ENCODE data around the gene METRNL. TPM values are rescaled to one million over a fixed set of nuclear protein-coding genes. Genes with fewer than 3 reads are reported as not detected.
"Not testable (repeated sequence)": the region's sequence is repeated elsewhere in the genome, so short reads cannot be mapped to it uniquely, and the experiment has no call there.

The METRNL gene
- total RNA-seq, 1 donor from 2014 or later = 50.8 TPM

- H3K27me3 ChIP-seq (ENCODE audit: control insufficient read depth, insufficient read depth, low read length) = no peaks in the 10 kb centered on the region
- TF ChIP-seq CTCF (IDR thresholded peaks at IDR 0.05; ENCODE audit: insufficient read depth, low read length, severe bottlenecking) = no peak
- peak; percentile 25 for DNase-seq (ENCODE audit: low read depth)
- FAIRE-seq = peak; percentile 52
- no peak overlapping the region for H3K4me3 ChIP-seq (ENCODE audit: low read depth, low read length)
- no peaks in the 10 kb centered on the region for H3K36me3 ChIP-seq (ENCODE audit: control insufficient read depth, insufficient read depth, low read length)
These were observed 54.1 kb downstream of the METRNL start for GRCh38 chr17:83133302-83134121.

GRCh38 chr17:83134456-83134855, 55.0 kb downstream of the METRNL start:
- H3K4me3 ChIP-seq (ENCODE audit: low read depth, low read length); DNase-seq (ENCODE audit: low read depth); H3K36me3 ChIP-seq (ENCODE audit: control insufficient read depth, insufficient read depth, low read length); FAIRE-seq; H3K27me3 ChIP-seq (ENCODE audit: control insufficient read depth, insufficient read depth, low read length): not testable (repeated sequence)

GRCh38 chr17:83135692-83136091, 56.3 kb downstream of the METRNL start:
- TF ChIP-seq CTCF (IDR thresholded peaks at IDR 0.05; ENCODE audit: insufficient read depth, low read length, severe bottlenecking) = no peak
- no peak for FAIRE-seq
- Histone ChIP-seq H3K4me3 (ENCODE audit: low read depth, low read length) (no peak overlapping the region), H3K27me3 (ENCODE audit: control insufficient read depth, insufficient read depth, low read length) (no peaks in the 10 kb centered on the region), H3K36me3 (ENCODE audit: control insufficient read depth, insufficient read depth, low read length) (no peaks in the 10 kb centered on the region)
- no peak for DNase-seq (ENCODE audit: low read depth)

GRCh38 chr17:83136156-83136555, 56.7 kb downstream of the METRNL start:
- no peak for TF ChIP-seq CTCF (IDR thresholded peaks at IDR 0.05; ENCODE audit: insufficient read depth, low read length, severe bottlenecking)
- H3K27me3 ChIP-seq (ENCODE audit: control insufficient read depth, insufficient read depth, low read length) = no peaks in the 10 kb centered on the region
- H3K36me3 ChIP-seq (ENCODE audit: control insufficient read depth, insufficient read depth, low read length) = no peaks in the 10 kb centered on the region
- H3K4me3 ChIP-seq (ENCODE audit: low read depth, low read length) = no peak overlapping the region
- no peak for FAIRE-seq
- DNase-seq (ENCODE audit: low read depth) = no peak

GRCh38 chr17:83136931-83137330, 57.5 kb downstream of the METRNL start:
- Histone ChIP-seq H3K27me3 (ENCODE audit: control insufficient read depth, insufficient read depth, low read length) (no peaks in the 10 kb centered on the region), H3K4me3 (ENCODE audit: low read depth, low read length) (no peak overlapping the region), H3K36me3 (ENCODE audit: control insufficient read depth, insufficient read depth, low read length) (no peaks in the 10 kb centered on the region)
- FAIRE-seq (no peak), DNase-seq (ENCODE audit: low read depth) (no peak)
- TF ChIP-seq CTCF (IDR thresholded peaks at IDR 0.05; ENCODE audit: insufficient read depth, low read length, severe bottlenecking) = no peak

- Histone ChIP-seq H3K27me3 (ENCODE audit: control insufficient read depth, insufficient read depth, low read length) (no peaks in the 10 kb centered on the region), H3K36me3 (ENCODE audit: control insufficient read depth, insufficient read depth, low read length) (no peaks in the 10 kb centered on the region), H3K4me3 (ENCODE audit: low read depth, low read length) (no peak overlapping the region)
- TF ChIP-seq CTCF (IDR thresholded peaks at IDR 0.05; ENCODE audit: insufficient read depth, low read length, severe bottlenecking) = no peak
- FAIRE-seq (no peak), DNase-seq (ENCODE audit: low read depth) (no peak)
These were observed 58.1 kb downstream of the METRNL start for GRCh38 chr17:83137523-83137922.
